Gastroesophageal sphincter (tissue), 4 donors: ENCODE data around the gene LAMA3. TPM values are rescaled to one million over a fixed set of nuclear protein-coding genes. Genes with fewer than 3 reads are reported as not detected.
A peak's percentile ranks its signal among the peaks of the same experiment; 100 is the strongest.

ENCODE experiments used
- ATAC-seq: fragments of 150-250 bp; one replicate; pipeline ENCODE4 v1.9.1; 2016; ENCODE audit warnings: mild to moderate bottlenecking, moderate library complexity
- H3K27ac ChIP-seq, 4 donors: fragments of 200-600 bp; sonication (generic) in 3 of 4; 1 replicate in 3 of 4; 2 replicates in 1 of 4; pipeline ENCODE4 v1.5.1; 2016 to 2019
- H3K27me3 ChIP-seq: fragments of 200-600 bp; sonication (generic); one replicate; pipeline ENCODE4 v1.5.1; 2019
- H3K36me3 ChIP-seq, 2 donors: fragments of 200-600 bp; sonication (generic); one replicate each; pipeline ENCODE4 v1.5.1; 2019; ENCODE audit warnings: control low read depth in 1 of 2
- H3K4me1 ChIP-seq, 3 donors: fragments of 200-600 bp; sonication (generic); 1 replicate in 2 of 3; 2 replicates in 1 of 3; pipeline ENCODE4 v1.5.1; 2016 to 2019; ENCODE audit warnings: control low read depth in 2 of 3
- H3K4me3 ChIP-seq, 2 donors: fragments of 200-600 bp; sonication (generic); one replicate each; pipeline ENCODE4 v1.5.1; 2019; ENCODE audit warnings: mild to moderate bottlenecking in 1 of 2, moderate library complexity in 1 of 2
- H3K9me3 ChIP-seq, 3 donors: fragments of 200-600 bp; sonication (generic); one replicate each; pipeline ENCODE4 v1.5.1; 2017 to 2019; ENCODE audit warnings: control low read depth in 2 of 3
- EP300 ChIP-seq: sonication (generic); formaldehyde crosslinking; IDR thresholded peaks from one replicate; pipeline ENCODE4 v1.6.1; 2017; ENCODE audit warnings: antibody characterized with exemption, mild to moderate bottlenecking
- POLR2A ChIP-seq, 2 donors: fragments of 450-650 bp; IDR thresholded peaks; one replicate each; pipeline ENCODE4 v1.6.1; 2017; ENCODE audit warnings: antibody characterized with exemption in 2 of 2, mild to moderate bottlenecking in 2 of 2, moderate library complexity in 1 of 2
- POLR2AphosphoS5 ChIP-seq: sonication (generic); formaldehyde crosslinking; IDR thresholded peaks from one replicate; pipeline ENCODE4 v1.6.1; 2017; ENCODE audit warnings: antibody characterized with exemption
- WGBS, 2 donors: methylation state at CpG; one replicate each; pipeline ENCODE4 v1.1.5; 2018; ENCODE audit warnings: low coverage in 1 of 2; 5-methylcytosine and 5-hydroxymethylcytosine counted together
- total RNA-seq, 4 donors: library from RNA; depleted of rRNA; stranded (reverse); fragments of >200 nt; gene quantifications; one replicate each; pipeline ENCODE4 v1.1.0, GENCODE V29; 2016
- TF ChIP-seq, protein P1 (sequence below), 4 experiments: fragments of 200-600 bp in 2 of 4; fragments of 450-650 bp in 2 of 4; sonication (generic) in 1 of 4; IDR thresholded peaks; one replicate each; pipeline ENCODE4 v1.5.1; 2017 to 2019; ENCODE audit warnings: antibody characterized with exemption in 4 of 4, mild to moderate bottlenecking in 2 of 4, moderate library complexity in 2 of 4

LAMA3 gene
- total RNA-seq, 4 donors from 2014 or later = 8.3 to 13.5 (median 9.5) TPM

DNA sequence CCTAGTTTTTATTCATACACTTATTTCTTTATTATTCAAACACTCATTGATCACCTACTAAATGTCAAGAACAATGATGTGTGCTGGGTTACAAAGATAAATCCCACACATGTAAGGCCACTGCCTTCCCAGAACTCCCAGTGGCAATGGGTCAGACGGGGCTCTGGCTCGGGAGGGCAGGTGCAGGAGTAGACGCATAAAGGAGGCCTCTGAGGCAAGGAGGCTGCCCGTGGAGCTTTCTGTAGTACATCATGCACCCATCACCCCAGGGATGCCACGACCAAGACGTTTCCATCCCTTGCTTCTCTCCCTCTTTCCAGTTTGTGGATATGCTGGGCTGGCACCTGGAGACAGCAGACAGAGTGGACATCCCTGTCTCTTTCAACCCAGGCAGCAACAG is 172.1 kb downstream of the LAMA3 start:
- Histone ChIP-seq H3K36me3 (peaks cover 0 to 81% of the 10 kb centered on the region in 2 donors), H3K4me3 (no peak overlapping the region), H3K4me1 (no peaks in the 10 kb centered on the region), H3K27ac (no peak overlapping the region), H3K27me3 (no peaks in the 10 kb centered on the region), H3K9me3 (no peaks in the 10 kb centered on the region)
- 67 to 75% methylated on average over 1 to 3 of the region's 6 CpGs for WGBS, 2 donors
- TF ChIP-seq POLR2AphosphoS5 (no peak), EP300 (no peak), POLR2A (IDR thresholded peaks at IDR 0.05) (no peak)
- TF ChIP-seq, protein P1, sequence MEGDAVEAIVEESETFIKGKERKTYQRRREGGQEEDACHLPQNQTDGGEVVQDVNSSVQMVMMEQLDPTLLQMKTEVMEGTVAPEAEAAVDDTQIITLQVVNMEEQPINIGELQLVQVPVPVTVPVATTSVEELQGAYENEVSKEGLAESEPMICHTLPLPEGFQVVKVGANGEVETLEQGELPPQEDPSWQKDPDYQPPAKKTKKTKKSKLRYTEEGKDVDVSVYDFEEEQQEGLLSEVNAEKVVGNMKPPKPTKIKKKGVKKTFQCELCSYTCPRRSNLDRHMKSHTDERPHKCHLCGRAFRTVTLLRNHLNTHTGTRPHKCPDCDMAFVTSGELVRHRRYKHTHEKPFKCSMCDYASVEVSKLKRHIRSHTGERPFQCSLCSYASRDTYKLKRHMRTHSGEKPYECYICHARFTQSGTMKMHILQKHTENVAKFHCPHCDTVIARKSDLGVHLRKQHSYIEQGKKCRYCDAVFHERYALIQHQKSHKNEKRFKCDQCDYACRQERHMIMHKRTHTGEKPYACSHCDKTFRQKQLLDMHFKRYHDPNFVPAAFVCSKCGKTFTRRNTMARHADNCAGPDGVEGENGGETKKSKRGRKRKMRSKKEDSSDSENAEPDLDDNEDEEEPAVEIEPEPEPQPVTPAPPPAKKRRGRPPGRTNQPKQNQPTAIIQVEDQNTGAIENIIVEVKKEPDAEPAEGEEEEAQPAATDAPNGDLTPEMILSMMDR (IDR thresholded peaks at IDR 0.05) = no peak
- no peak for ATAC-seq

DNA sequence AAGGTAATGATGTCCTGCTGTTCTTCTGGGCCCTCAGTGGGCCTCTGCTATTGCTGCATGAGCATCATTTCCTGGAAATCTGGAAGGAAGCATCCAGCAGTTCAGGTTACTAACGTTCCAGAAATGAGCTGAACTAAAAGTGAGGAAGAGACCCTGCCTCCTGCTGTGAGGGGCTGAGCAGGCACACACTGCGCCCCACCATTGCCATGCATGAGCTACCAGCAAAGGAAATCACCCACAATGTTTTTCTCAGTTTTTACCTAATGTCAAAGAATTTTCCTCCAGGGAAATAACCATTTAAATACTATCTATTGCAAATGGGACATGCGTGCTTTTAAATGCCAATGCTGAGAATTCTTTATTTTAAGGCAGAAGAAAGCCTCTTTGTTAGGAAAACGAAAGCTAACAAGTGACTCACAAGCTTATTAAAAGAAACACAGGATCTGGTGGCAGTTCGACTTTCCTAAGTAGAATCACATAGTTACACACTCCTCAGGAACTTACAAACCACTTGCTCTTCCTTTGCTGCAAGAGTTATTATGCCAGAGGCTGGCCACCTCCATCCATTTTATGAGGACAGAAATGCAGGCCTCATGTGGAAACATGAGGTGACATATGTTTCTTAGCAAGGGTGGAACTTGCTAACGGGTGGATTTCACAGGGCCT is 172.7 kb downstream of the LAMA3 start:
- no peak overlapping the region for H3K4me3 ChIP-seq
- TF ChIP-seq POLR2AphosphoS5 = no peak
- TF ChIP-seq POLR2A (IDR thresholded peaks at IDR 0.05) = no peak
- TF ChIP-seq EP300 = no peak
- TF ChIP-seq, protein P1 (IDR thresholded peaks at IDR 0.05) = no peak
- no peaks in the 10 kb centered on the region for H3K9me3 ChIP-seq
- peaks cover 0 to 76% of the 10 kb centered on the region in 2 donors for H3K36me3 ChIP-seq
- H3K27ac ChIP-seq = peak overlapping the region in 3 of 4 donors; percentile 30 to 40 (median 31)
- no peaks in the 10 kb centered on the region for H3K4me1 ChIP-seq
- no peak for ATAC-seq
- H3K27me3 ChIP-seq = no peaks in the 10 kb centered on the region
- 58 to 69% methylated on average over 5 to 6 of the region's 6 CpGs for WGBS, 2 donors

DNA sequence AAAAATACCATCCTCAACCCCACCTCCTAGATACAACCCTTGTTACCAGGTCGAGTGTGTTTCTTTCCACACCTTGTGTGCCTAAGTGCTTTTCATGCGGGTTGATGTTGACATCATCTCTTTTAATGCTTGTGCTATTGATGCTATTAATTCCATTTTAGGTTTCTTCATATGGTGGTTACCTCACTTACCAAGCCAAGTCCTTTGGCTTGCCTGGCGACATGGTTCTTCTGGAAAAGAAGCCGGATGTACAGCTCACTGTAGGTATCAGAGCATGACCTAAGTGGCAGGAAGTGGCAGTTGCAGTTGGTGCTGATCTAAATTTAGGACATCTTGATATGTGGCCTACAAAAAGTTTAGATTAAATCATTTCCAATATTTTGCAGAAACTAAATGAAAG is 175.4 kb downstream of the LAMA3 start:
- H3K4me3 ChIP-seq = no peak overlapping the region
- H3K27me3 ChIP-seq = no peaks in the 10 kb centered on the region
- no peak overlapping the region for H3K27ac ChIP-seq
- ATAC-seq = no peak
- H3K4me1 ChIP-seq = no peaks in the 10 kb centered on the region
- WGBS, 2 donors = 79 to 95% methylated on average over 4 of the region's 4 CpGs
- peaks cover 0 to 49% of the 10 kb centered on the region in 2 donors for H3K36me3 ChIP-seq
- no peaks in the 10 kb centered on the region for H3K9me3 ChIP-seq
- TF ChIP-seq, protein P1 (IDR thresholded peaks at IDR 0.05) = no peak
- TF ChIP-seq EP300 (no peak), POLR2AphosphoS5 (no peak), POLR2A (IDR thresholded peaks at IDR 0.05) (no peak)

DNA sequence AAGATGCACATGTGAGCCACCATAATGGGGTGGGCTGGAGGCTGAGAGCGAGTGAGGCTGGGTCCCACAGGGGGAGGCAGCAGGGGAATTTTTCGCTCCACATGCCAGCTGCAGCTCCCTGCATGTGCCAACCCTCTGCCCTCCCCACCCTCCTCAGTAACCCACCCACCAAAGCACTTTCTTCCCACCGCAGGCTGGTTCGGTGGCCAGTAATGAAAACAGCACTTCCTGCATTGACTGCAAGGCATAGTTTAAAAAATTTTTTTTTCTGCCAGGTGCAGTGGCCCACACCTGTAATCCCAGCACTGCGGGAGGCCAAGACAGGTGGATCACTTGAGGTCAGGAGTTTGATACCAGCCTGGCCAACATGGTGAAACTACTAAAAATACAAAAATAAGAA is 177.8 kb downstream of the LAMA3 start:
- H3K4me3 ChIP-seq = no peak overlapping the region
- no peak for ATAC-seq
- no peaks in the 10 kb centered on the region for H3K9me3 ChIP-seq
- TF ChIP-seq, protein P1 (IDR thresholded peaks at IDR 0.05) = no peak
- TF ChIP-seq EP300 (no peak), POLR2AphosphoS5 (no peak), POLR2A (IDR thresholded peaks at IDR 0.05) (no peak)
- H3K4me1 ChIP-seq = no peaks in the 10 kb centered on the region
- 100% methylated on average over 1 of the region's 5 CpGs; no CpG with 5 or more reads in 1 of the 2 donors for WGBS, 2 donors
- no peak overlapping the region for H3K27ac ChIP-seq
- H3K27me3 ChIP-seq = no peaks in the 10 kb centered on the region
- H3K36me3 ChIP-seq = peaks cover 0 to 32% of the 10 kb centered on the region in 2 donors

DNA sequence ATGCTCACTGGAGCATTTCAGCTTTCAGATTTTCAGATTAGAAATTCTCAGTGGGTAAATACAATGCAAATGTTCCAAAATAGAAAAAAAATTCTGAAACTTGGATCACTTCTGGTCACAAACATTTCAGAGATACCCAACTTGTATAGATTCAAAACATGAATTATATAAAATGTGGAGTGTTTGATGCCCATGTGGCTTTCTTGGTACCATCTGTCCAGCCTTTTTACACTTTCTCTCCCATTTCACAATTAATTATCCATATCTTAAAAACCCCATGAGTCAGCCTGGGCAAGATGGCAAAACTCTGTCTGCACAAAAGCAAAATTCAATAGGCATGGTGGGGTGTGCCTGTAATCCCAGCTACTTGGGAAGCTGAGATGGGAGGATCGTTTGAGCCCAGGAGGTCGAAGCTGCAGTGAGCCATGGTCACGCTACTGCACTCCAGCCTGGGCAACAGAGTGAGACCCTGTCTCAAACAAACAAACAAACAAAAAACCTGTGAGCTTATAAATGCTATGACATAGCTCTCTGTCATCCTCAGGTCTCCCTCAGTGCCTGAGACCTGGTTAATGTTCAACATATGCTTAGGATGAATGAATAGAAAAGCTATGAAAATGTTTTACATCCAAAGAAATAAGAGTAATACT is 179.0 kb downstream of the LAMA3 start:
- peaks cover 0 to 10% (median 0%) of the 10 kb centered on the region in 3 donors for H3K4me1 ChIP-seq
- peaks cover 0 to 22% of the 10 kb centered on the region in 2 donors for H3K36me3 ChIP-seq
- no peaks in the 10 kb centered on the region for H3K27me3 ChIP-seq
- ATAC-seq = no peak
- no peak overlapping the region for H3K4me3 ChIP-seq
- WGBS, 2 donors = 100% methylated on average over 1 to 3 of the region's 3 CpGs
- H3K27ac ChIP-seq = no peak overlapping the region
- H3K9me3 ChIP-seq = no peaks in the 10 kb centered on the region
- TF ChIP-seq EP300 (no peak), POLR2A (IDR thresholded peaks at IDR 0.05) (no peak), POLR2AphosphoS5 (no peak)
- TF ChIP-seq, protein P1 (IDR thresholded peaks at IDR 0.05) = no peak
